ENCODE measurements around the gene RNF4.
"Not testable (repeated sequence)": the region's sequence is repeated elsewhere in the genome, so short reads cannot be mapped to it uniquely, and the experiment has no call there.

The RNF4 gene

DNA sequence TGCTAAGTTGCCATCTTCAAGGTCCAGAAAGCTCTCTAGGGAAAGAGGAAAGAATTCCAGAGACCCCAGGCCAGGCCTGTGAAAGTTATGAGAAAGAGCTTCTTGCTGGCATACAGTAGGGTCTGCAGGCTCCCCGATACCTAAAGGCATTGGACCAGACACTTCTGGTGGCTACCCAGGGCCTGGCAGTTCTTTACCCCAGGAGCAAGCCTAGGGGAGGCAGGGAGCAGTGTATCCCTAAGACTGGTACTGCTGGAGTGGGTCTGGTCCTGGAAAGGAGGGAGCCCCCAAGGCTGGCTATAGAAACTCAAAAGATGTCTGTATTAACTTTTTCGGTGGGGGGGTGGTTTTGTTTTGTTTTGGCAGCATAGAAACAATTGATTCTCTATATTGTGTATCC is 47.7 kb downstream of the RNF4 start:
- no peak for DNase-seq

DNA sequence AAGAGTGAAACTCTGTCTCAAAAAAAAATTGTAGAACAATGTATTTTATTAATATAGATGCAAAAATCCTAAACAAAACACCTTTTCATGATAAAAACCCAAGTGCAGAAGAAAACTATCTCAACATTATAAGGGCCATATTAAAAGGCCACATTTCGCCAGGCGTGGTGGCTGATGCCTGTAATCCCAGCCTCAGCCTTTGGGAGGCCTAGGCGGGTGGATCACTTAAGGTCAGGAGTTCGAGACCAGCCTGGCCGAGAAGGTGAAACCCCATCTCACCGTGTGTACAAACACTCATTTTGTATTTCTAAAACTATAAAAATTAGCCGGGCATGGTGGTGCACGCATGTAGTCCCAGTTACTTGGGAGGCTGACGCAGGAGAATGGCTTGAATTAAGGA is 57.7 kb downstream of the RNF4 start:
- no peak for DNase-seq

DNA sequence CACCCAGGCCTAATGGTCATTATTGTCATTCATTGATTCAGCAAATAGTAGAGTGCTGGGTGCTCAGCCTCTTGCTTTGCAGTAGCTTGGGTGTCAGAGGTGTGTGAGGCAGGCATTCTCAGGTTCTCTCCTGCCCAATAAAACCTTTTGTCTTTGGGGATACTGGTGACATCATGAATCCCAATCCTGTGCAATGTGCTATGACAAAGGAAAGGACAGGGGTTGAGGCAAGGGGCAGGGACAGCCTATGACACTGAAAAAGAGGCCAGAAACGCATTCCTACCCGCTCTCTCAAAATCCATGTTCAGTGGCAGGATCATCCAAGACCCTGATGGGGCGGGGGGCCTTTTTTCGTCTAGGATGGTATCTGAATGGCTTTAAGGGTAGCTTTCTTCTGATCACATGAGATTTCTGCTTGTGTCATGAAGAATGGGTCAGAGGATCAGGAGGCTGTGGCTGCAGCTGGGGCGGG is 66.0 kb downstream of the RNF4 start:
- peak in 2 of 56 donors; percentile 38 to 49 for DNase-seq

DNA sequence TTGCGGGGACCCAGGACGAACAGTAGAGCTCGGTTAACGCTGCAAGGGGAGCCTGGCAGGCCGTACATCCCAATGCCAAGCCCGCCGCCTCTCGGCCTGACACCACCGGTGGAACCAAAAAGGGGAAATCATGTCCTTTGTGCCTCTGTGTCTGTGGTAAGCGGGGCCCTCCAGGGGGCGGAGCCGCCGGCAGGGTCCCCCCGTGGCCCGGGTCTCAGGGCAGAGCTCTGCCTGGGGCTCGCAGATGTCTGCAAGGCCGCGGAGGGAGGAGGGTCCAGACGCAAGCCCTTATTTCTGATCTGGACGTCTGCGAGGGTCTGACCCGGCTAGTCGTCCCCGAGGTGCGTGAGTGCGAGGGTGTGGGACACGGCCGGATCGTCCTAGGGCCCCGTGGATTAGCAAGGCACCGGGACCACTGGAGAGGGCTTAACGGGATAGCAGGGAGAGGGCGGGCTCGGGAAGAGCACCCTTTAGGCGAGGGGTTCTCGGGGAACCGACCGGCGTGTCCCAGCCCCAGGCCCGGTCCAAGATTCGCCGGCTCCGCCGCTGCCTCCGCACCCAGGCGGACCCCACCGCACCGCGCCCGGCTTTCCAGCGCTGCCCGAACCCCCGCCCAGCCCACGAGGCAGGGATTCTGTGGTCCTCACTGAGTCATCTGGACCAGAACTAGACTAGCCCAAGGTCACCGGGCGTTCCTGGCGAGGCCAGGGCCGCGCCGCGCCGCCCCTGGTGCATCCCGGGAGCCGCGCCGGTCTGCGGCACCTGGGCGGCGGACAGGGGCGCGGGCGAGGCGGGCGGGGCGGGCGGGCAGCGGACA is 66.7 kb downstream of the RNF4 start:
- DNase-seq = peak in 45 of 56 donors; percentile 28 to 80 (median 62)

DNA sequence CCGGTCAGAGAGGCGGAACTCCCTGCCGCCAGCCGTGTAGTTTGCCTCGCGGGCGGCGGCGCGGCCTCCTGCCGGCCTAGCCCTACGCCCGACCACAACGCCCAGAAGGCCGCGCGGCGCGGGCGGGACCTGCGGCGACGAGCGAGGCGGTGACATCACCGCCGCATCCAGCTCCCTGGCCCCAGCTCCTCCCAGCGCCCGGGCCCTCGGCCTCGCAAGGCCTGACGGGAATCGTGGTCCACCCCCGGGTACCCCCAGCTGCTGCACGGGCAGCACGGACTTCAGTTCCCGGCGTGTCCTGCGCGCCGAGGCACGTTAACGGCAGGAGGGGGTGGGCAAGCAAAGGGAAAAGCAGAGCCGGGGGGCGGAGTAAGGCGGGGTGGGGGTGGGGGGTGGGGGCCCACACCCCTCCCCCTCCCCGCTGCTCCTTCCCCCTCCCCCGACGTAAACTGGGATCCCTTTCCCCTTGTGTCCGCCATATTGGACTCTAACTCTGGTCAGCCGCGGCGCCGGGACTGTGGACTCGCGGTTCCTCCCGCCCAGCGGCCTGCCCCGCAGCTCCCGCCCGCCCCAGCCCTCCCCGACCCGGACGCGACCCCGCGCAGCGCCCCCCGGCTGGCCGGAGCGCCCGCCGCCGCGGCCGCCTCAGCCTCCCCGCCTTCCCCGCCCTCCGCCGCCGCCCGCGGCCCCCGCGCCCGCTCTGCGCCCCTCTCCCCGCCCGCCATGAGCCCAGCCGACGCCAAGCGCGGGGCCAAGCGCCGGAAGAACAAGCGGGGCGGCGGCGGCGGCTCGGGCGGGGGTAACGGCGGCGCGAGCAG is 67.5 kb downstream of the RNF4 start, which contains the start of gene FAM193A:
FAM193A (plus strand) TSS at position 455 of the 818 bp plus-strand sequence; CDS start at position 724, 269 bp downstream.
- DNase-seq = peak; percentile 75 to 100 (median 99)

DNA sequence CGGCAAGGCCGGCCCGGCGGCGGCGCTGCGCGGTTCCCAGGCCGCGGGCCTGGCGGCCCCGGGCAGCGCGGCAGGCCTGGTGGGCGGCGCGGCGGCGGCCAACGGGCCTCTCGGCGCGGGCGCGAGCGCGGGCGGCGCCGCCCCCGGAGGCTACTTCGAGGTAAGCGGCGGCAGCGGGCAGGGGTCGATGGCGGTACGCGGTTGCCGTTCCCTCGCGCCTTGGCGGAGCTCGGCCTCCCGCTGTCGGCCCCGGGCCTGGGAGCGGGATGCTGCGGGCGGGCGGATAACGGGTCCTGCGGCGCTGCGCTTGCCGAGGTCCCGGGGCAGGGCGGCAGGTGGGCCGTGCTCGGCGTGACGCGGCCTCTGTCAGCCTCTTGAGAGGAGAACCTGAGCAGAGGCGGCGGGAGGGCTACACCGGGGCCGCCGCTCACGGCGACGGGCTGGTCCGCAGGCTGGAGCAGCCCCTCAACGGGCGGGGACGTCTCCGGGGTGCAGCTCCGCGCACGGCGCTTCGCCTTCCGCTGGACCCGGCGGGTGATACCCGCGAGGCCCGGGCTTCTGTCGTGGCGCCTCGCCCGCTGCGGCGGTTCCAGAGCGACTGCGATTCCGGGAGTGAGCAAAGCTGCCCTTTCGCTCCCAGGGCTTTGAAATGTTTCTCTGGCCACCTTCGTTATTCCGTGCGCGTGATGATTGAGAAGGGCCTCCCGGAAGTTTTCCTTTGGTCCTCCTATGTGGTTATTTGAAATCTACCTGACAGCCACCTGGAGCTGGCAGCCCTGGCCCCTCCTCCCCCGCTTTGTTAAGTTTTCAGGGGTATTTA is 68.3 kb downstream of the RNF4 start:
- peak in 33 of 56 donors; percentile 9 to 59 (median 37) for DNase-seq

DNA sequence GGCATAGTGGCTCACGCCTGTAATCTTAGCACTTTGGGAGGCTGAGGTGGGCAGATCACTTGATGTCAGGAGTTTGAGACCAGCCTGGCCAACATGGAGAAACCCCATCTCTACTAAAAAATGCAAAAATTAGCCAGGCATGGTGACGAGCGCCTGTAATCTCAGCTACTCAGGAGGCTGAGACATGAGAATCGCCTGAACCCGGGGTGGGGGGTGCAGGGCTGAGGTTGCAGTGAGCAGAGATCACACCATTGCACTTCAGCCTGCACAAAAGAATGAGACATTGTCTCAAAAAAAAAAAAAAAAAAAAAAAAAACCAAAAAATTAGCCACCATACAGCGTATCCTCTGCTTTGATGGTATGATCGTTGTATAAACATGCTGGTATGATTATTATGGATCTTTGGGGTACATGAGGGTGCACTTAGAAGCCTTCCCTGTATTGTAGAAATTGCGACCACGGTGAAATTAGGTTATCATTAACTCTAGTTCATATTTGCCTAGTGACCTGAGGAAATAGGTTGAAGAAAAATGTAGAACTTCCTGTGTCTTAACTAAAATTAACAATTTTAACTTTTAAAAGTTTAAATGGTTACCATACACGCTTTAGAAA is 74.8 kb downstream of the RNF4 start:
- not testable (repeated sequence) for DNase-seq

DNA sequence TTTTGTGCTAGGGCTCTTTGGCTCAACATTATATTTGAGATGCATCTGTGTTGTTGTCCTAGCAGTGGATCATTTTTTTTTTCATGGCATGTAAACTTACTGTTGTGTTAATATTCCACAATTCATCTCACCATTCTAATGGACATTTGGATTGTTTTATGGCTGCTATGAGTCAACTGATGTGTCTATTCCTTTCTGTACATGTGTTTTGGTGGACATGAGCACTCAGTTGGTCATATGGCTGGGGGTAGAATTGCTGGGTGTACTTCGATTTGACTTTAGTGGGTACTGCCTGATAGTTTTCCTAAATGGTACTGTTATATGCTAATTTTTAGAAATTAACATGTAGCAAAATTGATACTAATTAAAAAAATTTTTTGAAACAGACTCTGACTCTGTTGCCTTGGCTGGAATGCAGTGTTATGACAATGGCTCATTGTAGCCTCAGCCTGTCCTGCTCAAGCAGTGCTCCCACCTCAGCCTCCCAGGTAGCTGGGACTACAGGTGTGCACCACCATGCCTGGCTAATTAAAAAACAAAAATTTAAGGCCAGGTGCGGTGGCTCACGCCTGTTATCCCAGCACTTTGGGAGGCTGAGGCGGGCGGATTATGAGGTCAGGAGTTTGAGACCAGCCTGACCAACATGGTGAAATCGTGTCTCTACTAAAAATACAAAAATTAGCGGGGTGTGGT is 76.6 kb downstream of the RNF4 start:
- DNase-seq = no peak

DNA sequence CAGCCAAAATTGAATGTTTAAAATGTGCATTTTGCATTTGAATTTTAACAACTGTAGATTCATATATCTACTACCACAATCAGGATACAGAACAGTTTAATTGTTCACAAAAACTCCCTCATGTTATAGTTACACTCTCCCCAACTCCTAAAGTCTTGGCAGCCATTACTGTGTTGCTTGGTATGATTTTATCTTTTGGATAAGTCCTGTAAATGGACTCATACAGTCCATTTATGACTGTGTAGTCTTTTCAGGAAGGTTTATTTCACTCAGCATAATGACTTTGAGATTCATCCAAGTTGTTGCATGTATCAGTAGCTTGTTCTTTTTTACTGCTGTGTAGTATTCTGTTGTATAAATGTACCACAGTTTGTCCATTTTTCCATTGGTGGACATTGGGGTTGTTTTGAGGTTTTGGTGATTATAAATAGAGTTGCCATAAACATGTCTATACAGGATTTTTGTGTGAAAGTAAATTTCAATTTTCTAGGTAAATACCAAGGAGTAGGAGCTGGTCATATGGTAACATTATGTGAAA is 77.4 kb downstream of the RNF4 start:
- no peak for DNase-seq

DNA sequence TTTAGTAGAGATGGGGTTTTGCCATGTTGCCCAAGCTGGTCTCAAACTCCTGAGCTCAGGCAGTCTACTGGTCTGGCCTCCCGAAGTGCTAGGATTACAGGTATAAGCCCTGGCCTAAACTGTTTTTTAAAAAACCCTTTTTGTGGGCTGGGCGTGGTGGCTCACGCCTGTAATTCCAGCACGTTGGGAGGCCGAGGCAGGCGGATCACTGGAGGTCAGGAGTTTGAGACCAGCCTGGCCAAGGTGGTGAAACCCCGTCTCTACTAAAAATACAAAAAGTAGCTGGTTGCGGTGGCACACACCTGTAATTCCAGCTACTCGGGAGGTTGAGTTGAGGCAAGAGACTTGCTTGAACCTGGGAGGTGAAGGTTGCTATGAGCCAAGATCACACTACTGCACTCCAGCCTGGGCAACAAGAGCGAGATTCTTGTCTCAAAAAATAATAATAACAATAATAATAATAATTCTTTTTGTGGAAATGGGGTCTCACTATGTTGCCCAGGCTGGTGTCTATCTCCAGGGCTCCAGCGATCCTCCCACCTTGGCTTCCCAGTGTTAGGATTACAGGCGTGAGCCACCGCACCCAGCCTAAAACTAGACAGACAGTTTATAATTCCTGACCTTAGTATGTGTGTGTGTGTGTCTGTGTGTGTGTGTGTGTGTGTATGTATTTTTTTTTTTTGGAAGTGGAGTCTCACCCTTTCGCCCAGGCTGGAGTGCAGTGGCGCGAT is 78.2 kb downstream of the RNF4 start:
- not testable (repeated sequence) for DNase-seq

DNA sequence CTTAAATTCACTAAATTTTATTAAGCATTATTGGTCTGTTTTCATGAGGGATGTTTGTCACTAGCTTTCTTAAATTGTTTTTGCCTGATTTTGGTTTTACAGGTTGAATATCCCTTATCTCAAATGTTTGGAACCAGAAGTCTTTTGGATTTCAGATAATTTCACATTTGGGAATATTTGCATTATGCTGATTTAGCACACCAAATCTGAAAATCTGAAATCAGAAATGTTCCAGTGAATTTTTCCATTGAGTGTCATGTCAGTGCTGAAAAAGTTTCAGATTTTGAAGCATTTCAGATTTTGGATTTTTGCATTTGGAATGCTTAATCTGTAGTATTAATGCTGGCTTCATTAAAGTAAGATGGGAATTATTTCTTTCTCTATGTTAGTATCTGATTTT is 82.2 kb downstream of the RNF4 start:
- no peak for DNase-seq

DNA sequence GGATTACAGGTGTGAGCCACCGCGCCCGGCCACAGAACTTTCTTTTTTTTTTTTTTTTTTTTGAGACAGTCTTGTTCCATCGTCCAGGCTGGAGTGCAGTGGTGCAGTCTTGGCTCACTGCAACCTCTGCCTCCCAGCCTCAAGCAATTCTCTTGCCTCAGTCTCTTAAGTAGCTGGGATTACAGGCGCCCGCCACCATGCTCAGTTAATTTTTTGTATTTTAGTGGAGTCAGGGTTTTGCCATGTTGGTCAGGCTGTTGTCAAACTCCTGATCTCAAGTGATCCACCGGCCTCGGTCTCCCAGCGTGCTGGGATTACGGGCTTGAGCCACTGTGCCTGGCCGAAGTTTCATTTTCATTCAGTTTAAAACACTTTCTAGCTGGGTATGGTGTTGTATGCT is 83.9 kb downstream of the RNF4 start:
- DNase-seq = no peak

DNA sequence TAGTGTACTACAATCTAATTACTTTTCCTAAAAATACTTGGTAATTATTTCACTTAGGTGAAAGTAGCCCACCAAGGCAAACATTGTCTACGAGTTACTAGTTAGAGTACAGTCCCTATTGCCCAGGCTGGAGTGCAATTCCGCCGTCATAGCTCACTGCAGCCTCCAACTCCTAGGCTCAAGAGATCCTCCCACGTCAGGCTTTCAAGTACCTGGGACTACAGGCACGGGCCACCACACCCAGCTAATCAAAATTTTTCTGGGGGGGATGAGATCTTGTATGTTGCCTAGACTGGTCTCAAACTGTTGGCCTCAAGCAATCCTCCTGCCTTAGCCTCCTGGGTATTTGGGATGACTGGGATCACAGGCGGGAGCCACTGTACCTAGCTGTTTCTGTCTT is 89.4 kb downstream of the RNF4 start:
- DNase-seq = no peak

DNA sequence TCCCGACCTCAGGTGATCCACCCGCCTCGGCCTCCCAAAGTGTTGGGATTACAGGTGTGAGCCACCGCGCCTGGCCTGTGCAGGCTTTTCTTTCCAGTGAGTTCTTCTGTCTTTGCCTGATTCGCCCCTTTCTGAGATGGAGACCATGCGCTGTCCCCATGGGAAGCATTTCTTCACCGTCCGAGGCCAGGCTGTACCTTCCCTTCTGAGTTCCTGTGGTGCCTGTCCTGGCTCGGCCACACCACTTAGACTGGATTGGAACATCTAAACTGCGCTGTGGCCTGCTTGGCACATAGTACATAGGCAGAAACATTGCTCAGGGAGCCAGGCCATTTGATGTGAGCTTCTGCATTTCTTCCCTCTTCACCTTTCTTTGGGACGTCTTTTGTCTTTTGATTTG is 91.3 kb downstream of the RNF4 start:
- no peak for DNase-seq
